HG03196 (cell line): ENCODE results near the gene FKBP7.
"Not testable (repeated sequence)": the region's sequence is repeated elsewhere in the genome, so short reads cannot be mapped to it uniquely, and the experiment has no call there.

ENCODE experiments used
- ATAC-seq: cut with Tn5 transposase; IDR thresholded peaks from one replicate; pipeline ENCODE4 v1.9.1; 2021; ENCODE audit not compliant: unreplicated experiment

The FKBP7 gene

GRCh38 chr2:178450524-178450773, 28.0 kb downstream of the FKBP7 start:
- ATAC-seq: peak; percentile 48

- ATAC-seq: peak; percentile 3
Measured at GRCh38 chr2:178449700-178450523, 28.5 kb downstream of the FKBP7 start.

DNA sequence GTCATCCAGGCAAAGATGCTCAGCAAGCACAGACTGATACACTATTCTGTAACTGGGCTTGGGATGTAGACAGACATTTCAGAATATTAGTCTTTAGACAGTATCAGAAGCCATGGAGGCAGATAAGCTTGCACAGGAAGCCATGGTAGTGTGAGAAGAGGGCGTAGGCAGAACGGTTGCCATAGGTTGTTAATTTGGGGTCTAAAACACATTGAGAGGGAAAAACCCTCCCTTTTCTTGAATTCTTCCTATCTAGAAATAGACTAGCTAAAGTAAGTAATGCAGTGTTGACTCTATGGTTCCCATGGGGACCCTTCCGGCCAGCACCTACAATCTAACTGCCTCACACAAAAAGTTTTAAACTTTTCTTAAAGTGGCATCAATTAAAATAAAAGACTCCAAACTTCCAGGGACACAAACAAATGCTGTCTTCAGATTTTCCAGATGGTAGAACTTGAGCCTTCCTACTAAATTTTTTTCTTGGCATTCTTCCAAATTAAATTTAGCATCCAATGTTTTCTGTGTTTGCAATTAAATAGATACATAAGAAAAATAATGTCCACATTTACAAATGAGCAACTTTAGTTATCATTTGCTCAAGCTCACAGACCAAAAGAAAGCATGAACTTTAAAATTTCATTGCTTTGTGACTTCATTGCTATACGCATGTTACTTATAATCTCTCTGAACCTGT, 29.3 kb downstream of the FKBP7 start:
- ATAC-seq: no peak

DNA sequence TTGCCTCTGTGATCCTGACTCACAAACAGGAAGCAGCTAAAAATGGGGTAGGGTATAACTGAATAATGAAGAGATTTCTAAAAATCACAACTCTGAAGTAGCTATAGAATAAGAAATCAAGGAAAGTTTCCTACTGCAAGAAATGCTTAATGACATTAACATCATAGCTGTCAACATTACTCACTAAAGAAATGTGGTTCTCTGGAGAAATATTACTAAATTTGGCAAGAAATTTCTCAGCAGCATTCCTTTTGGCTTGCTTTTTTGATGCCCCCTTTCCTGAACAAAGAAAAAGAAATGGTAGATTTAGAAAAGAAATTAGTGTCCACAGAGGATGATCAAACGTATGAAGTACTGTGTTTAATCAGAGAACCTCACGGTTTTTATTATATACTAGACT, 37.0 kb downstream of the FKBP7 start:
- ATAC-seq: no peak

DNA sequence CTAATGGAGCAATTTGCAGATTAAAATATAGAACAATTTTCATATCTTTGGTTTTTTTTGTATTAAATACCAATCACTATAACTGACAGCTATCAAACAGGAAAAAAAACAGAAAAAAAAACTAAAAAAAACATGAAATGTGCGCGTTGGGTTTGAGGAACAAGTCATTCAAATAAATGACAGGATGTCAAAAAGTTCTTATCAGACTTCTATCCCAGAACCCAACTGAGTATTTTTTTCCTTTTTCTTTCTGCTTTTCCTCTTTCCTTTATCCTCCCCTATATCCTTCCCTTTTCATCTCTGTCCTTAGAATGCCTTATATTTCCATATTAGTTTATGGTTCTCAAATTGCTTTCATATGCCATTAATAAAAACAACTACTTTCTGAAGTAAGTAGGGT, 41.7 kb downstream of the FKBP7 start:
- ATAC-seq: no peak

- ATAC-seq: no peak
Measured at GRCh38 chr2:178429336-178429735, 49.1 kb downstream of the FKBP7 start.

DNA sequence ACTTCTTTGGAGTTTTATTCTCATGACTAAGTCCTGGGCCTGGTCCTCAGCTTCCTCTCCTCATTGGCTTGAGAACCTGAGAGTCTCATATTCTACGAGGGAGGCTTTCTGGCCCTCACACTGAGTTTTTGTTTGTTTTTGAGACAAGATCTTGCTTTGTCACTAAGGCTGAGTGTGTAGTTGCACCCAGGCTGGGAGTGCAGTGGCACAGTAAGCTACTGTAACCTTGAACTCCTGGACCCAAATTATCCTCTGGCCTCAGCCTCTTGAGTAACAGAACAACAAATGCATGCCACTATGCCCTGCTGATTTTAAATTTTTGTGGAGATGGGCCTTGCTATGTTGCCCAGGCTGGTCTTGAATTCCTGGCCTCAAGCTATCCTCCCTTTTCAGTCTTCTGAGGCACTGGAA, 50.0 kb downstream of the FKBP7 start:
- no peak for ATAC-seq

DNA sequence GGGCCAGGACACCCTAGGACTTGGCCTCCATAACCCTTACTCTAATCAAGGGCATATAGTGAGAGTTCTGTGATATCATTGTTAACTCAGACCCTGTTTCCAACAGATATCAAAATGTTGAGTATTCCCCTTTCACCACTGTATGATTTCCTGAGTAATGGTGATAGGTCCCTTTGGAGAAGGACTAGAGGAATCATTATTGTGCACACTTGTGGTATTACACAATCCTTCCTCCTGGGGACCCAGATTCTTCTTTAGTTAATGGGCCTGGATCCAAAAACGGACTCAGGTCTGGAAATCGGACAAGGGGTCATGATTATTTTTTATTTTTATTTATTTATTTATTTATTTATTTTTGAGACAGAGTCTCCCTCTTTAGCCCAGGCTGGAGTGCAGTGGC, 50.9 kb downstream of the FKBP7 start:
- no peak for ATAC-seq

GRCh38 chr2:178426388-178426787, 52.0 kb downstream of the FKBP7 start:
- no peak for ATAC-seq

GRCh38 chr2:178425255-178425827, 53.1 kb downstream of the FKBP7 start:
- ATAC-seq: no peak

GRCh38 chr2:178423746-178424145, 54.7 kb downstream of the FKBP7 start:
- not testable (repeated sequence) for ATAC-seq

GRCh38 chr2:178422097-178422496, 56.3 kb downstream of the FKBP7 start:
- no peak for ATAC-seq

DNA sequence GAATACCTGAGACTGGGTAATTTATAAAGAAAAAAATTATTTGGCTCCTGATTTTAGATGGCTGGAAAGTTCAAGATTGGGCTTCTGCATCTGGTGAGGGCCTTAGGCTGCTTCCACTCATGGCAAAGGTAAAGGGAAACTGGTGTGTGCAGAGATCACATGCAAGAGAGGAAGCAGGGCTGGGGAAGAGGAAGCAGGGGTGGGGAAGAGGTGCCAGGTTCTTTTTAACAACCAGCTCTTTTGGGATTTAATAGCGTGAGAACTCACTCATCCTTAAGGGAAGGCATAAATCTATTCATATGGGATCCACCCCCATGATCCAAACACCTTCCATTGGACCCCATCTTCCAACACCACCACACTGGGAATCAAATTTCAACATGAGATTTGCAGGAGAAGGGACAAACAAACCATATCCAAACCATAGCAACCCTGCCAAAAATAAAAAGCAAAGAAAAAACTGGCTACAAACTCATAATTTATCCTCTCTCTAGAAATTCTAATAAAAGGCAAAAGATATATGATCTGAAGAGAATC, 57.9 kb downstream of the FKBP7 start:
- no peak for ATAC-seq

- no peak for ATAC-seq
Measured at GRCh38 chr2:178419123-178419522, 59.3 kb downstream of the FKBP7 start.

DNA sequence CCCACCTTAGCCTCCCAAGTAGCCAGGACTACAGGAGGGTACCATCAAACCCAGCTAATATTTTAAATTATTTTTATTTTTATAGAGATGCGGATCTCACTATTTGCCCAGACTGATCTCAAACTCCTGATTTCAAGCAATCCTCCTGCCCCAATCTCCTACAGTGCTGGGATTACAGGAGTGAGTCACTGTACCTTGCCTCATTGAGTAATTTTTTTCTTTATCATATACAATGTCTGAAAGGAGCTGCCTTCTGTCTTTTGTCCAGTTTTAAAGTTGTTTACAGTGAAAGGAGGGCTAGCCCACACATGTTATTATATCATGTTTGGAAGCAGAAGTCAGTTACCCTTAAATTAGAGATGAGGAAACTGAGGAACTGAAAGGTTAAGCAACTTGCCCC, 60.0 kb downstream of the FKBP7 start:
- ATAC-seq: no peak

GRCh38 chr2:178417916-178418315, 60.5 kb downstream of the FKBP7 start:
- no peak for ATAC-seq

GRCh38 chr2:178415979-178416378, 62.4 kb downstream of the FKBP7 start:
- no peak for ATAC-seq

DNA sequence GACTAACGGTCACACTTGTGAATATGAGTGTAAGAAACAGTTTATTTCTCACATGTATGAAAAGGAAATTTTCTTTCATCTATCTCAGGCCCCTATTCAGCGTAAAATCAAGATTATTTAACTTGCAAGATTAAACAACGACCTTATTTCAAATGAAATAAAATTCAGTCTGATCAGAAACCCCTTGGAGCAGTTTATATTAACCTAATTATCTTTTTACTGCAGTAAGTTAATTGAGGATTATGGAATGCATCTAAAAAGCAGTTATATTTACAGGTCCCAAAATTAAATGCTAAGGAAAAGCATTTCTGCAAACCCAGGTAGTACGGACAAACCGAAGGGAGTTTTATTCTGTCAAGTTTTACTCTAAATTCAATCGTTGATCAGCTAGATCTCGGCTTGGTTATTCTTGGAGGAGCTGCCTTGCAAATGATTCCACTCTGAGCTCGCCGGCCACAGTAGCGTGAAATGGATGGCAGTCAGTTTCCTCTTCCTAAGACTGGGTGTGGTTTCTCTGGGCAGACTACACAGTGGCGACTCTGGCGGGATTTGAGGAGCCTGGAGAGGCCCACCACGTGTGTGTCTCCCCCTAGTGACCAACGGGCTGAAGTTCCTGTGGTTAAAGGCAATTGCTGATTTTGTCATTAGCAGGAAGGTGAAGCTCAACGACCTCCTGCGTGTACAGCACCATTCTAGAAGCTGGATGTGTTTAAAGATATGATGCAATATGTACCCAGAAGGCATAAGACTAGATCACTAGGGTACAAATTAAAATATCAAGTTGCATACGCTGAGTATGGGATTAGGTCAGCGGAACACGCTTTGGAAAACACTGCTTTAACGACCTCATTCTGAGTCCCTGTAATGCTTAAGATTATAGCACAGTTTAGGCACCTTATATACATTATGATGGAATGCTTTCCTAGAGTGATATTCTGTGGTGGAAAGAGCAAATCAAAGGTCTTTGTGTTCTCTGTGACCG, 63.8 kb downstream of the FKBP7 start:
- ATAC-seq: peak; percentile 82
